Activated CD8-positive, alpha-beta memory T cell treated with anti-CD3 and anti-CD28 coated beads, Interleukin-2, amount 10 ng/mL, durations not matched to agents 7 days and 5 days (primary cell): ENCODE results near the gene SLC43A3. TPM values are rescaled to one million over a fixed set of nuclear protein-coding genes. Genes with fewer than 3 reads are reported as not detected.

Source experiments
- ATAC-seq: fragments of 150-1000 bp; cut with Tn5 transposase; one replicate; pipeline ENCODE4 v1.10.0; 2021; ENCODE audit warnings: moderate library complexity
- CTCF ChIA-PET: fragments of 350-600 bp; sonication (Branson Sonifier 250); formaldehyde crosslinking; loops from one replicate; lab custom pipeline; 2021; ENCODE audit warnings: antibody characterized with exemption; lab: Charles Lee
- DNase-seq: peaks from one replicate; pipeline ENCODE4 v3.0.0-alpha.2; 2020
- H3K27ac Mint-ChIP-seq: one replicate; pipeline ENCODE4 v1.8.0; 2021; ENCODE audit warnings: mild to moderate bottlenecking, mixed read lengths
- H3K27me3 Mint-ChIP-seq: one replicate; pipeline ENCODE4 v1.8.0; 2021; ENCODE audit warnings: mixed read lengths
- H3K36me3 Mint-ChIP-seq: one replicate; pipeline ENCODE4 v1.8.0; 2021; ENCODE audit warnings: mild to moderate bottlenecking, mixed read lengths
- H3K4me1 Mint-ChIP-seq: one replicate; pipeline ENCODE4 v1.8.0; 2021; ENCODE audit warnings: mixed read lengths
- H3K4me3 Mint-ChIP-seq: one replicate; pipeline ENCODE4 v1.8.0; 2021; ENCODE audit warnings: mild to moderate bottlenecking, moderate library complexity, mixed read lengths
- H3K9me3 Mint-ChIP-seq: one replicate; pipeline ENCODE4 v1.8.0; 2022; ENCODE audit warnings: low read depth, mixed read lengths
- total RNA-seq, 2 experiments: library from RNA; stranded (reverse); gene quantifications; one replicate each; pipeline ENCODE4 v1.2.3, GENCODE V29; 2021

The SLC43A3 gene
- total RNA-seq, 2 experiments from 2014 or later: 106 to 117 TPM

GRCh38 chr11:57432149-57432561 is 5.2 kb upstream of the SLC43A3 start:
- H3K9me3 Mint-ChIP-seq: no peaks in the 10 kb centered on the region
- no peak overlapping the region for H3K4me3 Mint-ChIP-seq
- no peaks in the 10 kb centered on the region for H3K36me3 Mint-ChIP-seq
- ATAC-seq (peak; percentile 15), DNase-seq (no peak)
- H3K27me3 Mint-ChIP-seq: peaks cover 12% of the 10 kb centered on the region
- peaks cover 20% of the 10 kb centered on the region for H3K4me1 Mint-ChIP-seq
- no peak overlapping the region for H3K27ac Mint-ChIP-seq
- CTCF ChIA-PET: interaction anchor here (1.4 to 2.2 kb wide), 4 partner anchors 26 to 208 kb away, joined by 3 to 12 read pairs (median 4); no protein-coding TSS in a partner anchor

GRCh38 chr11:57430952-57431351 is 4.0 kb upstream of the SLC43A3 start:
- H3K27ac Mint-ChIP-seq: no peak overlapping the region
- DNase-seq (no peak), ATAC-seq (no peak)
- CTCF ChIA-PET: interaction anchor here (0.9 to 2.0 kb wide), 5 partner anchors 10 to 85 kb away, joined by 3 to 8 read pairs (median 3); no protein-coding TSS in a partner anchor
- H3K4me3 Mint-ChIP-seq: no peak overlapping the region
- H3K9me3 Mint-ChIP-seq: no peaks in the 10 kb centered on the region
- H3K4me1 Mint-ChIP-seq: peaks cover 26% of the 10 kb centered on the region
- peaks cover 12% of the 10 kb centered on the region for H3K27me3 Mint-ChIP-seq
- peaks cover 5% of the 10 kb centered on the region for H3K36me3 Mint-ChIP-seq

- ATAC-seq: no peak
- H3K9me3 Mint-ChIP-seq: no peaks in the 10 kb centered on the region
- peaks cover 13% of the 10 kb centered on the region for H3K36me3 Mint-ChIP-seq
- no peak overlapping the region for H3K4me3 Mint-ChIP-seq
- H3K4me1 Mint-ChIP-seq: peaks cover 36% of the 10 kb centered on the region
- CTCF ChIA-PET: interaction anchor here (0.7 to 2.0 kb wide), 5 partner anchors 11 to 63 kb away, joined by 3 to 8 read pairs (median 3); no protein-coding TSS in a partner anchor
- H3K27ac Mint-ChIP-seq: no peak overlapping the region
- no peak for DNase-seq
- peaks cover 9% of the 10 kb centered on the region for H3K27me3 Mint-ChIP-seq
Observed at GRCh38 chr11:57429946-57430345, 3.0 kb upstream of the SLC43A3 start.

GRCh38 chr11:57428643-57429042 is 1.7 kb upstream of the SLC43A3 start:
- Mint-ChIP-seq H3K9me3 (no peaks in the 10 kb centered on the region), H3K4me1 (peaks cover 49% of the 10 kb centered on the region), H3K27ac (no peak overlapping the region), H3K27me3 (peaks cover 8% of the 10 kb centered on the region), H3K4me3 (no peak overlapping the region), H3K36me3 (peaks cover 24% of the 10 kb centered on the region)
- ATAC-seq (no peak), DNase-seq (no peak)
- CTCF ChIA-PET: interaction anchor here (0.9 to 1.4 kb wide), 3 partner anchors 64 to 99 kb away, joined by 3 to 4 read pairs (median 3); no protein-coding TSS in a partner anchor

- H3K27ac Mint-ChIP-seq: peak overlapping the region; percentile 85
- no peaks in the 10 kb centered on the region for H3K9me3 Mint-ChIP-seq
- no peak for DNase-seq
- no peak for ATAC-seq
- H3K4me1 Mint-ChIP-seq: peaks cover 53% of the 10 kb centered on the region
- CTCF ChIA-PET: interaction anchor here (0.9 to 2.5 kb wide), 7 partner anchors 13 to 140 kb away, joined by 3 to 20 read pairs (median 4); partner anchors contain the start of gene UBE2L6
- peaks cover 33% of the 10 kb centered on the region for H3K36me3 Mint-ChIP-seq
- peaks cover 8% of the 10 kb centered on the region for H3K27me3 Mint-ChIP-seq
- peak overlapping the region; percentile 85 for H3K4me3 Mint-ChIP-seq
Observed at GRCh38 chr11:57427727-57428082, 784 bp upstream of the SLC43A3 start.

- DNase-seq: no peak
- H3K27me3 Mint-ChIP-seq: peaks cover 8% of the 10 kb centered on the region
- ATAC-seq: no peak
- H3K27ac Mint-ChIP-seq: peak overlapping the region; percentile 85
- H3K36me3 Mint-ChIP-seq: peaks cover 44% of the 10 kb centered on the region
- H3K4me3 Mint-ChIP-seq: peak overlapping the region; percentile 85
- H3K9me3 Mint-ChIP-seq: no peaks in the 10 kb centered on the region
- CTCF ChIA-PET: interaction anchor here (1.0 to 2.5 kb wide), 5 partner anchors 14 to 101 kb away, joined by 3 to 20 read pairs (median 4); partner anchors contain the start of gene SLC43A1
- peaks cover 56% of the 10 kb centered on the region for H3K4me1 Mint-ChIP-seq
Observed at GRCh38 chr11:57426439-57426928, 437 bp downstream of the SLC43A3 start.

GRCh38 chr11:57425565-57426438 is 1.1 kb downstream of the SLC43A3 start:
- peaks cover 51% of the 10 kb centered on the region for H3K36me3 Mint-ChIP-seq
- CTCF ChIA-PET: interaction anchor here (1.0 to 4.7 kb wide), 7 partner anchors 32 to 102 kb away, joined by 3 to 28 read pairs (median 6); partner anchors contain the start of gene SLC43A1

GRCh38 chr11:57424792-57425564 is 1.9 kb downstream of the SLC43A3 start:
- DNase-seq (peak; percentile 97), ATAC-seq (peak; percentile 92)
- peak overlapping the region; percentile 85 for H3K27ac Mint-ChIP-seq
- no peaks in the 10 kb centered on the region for H3K9me3 Mint-ChIP-seq
- CTCF ChIA-PET: interaction anchor here (0.6 to 4.7 kb wide), 7 partner anchors 32 to 296 kb away, joined by 3 to 28 read pairs (median 4); no protein-coding TSS in a partner anchor
- peaks cover 58% of the 10 kb centered on the region for H3K36me3 Mint-ChIP-seq
- H3K27me3 Mint-ChIP-seq: peaks cover 8% of the 10 kb centered on the region
- H3K4me3 Mint-ChIP-seq: peak overlapping the region; percentile 85
- H3K4me1 Mint-ChIP-seq: peaks cover 62% of the 10 kb centered on the region

More at GRCh38 chr11:57425565-57426438, 1.1 kb downstream of the SLC43A3 start:
- Mint-ChIP-seq H3K4me1 (peaks cover 56% of the 10 kb centered on the region), H3K27me3 (peaks cover 8% of the 10 kb centered on the region), H3K9me3 (no peaks in the 10 kb centered on the region), H3K27ac (peak overlapping the region; percentile 85), H3K4me3 (peak overlapping the region; percentile 85)
- DNase-seq: peak; percentile 45
- no peak for ATAC-seq

- Mint-ChIP-seq H3K27me3 (peaks cover 8% of the 10 kb centered on the region), H3K4me1 (peaks cover 64% of the 10 kb centered on the region), H3K9me3 (no peaks in the 10 kb centered on the region), H3K4me3 (peak overlapping the region; percentile 85), H3K27ac (peak overlapping the region; percentile 85), H3K36me3 (peaks cover 61% of the 10 kb centered on the region)
- DNase-seq: no peak
- CTCF ChIA-PET: interaction anchor here (0.6 to 4.7 kb wide), 6 partner anchors 33 to 297 kb away, joined by 3 to 28 read pairs (median 5); no protein-coding TSS in a partner anchor
- ATAC-seq: no peak
Observed at GRCh38 chr11:57424137-57424791, 2.7 kb downstream of the SLC43A3 start.

GRCh38 chr11:57422669-57423068 is 4.3 kb downstream of the SLC43A3 start:
- CTCF ChIA-PET: interaction anchor here (4.7 kb wide), 1 partner anchor 35 kb away, joined by 28 read pairs; no protein-coding TSS in a partner anchor
- ATAC-seq: no peak
- DNase-seq: no peak
- H3K27me3 Mint-ChIP-seq: no peaks in the 10 kb centered on the region
- peaks cover 68% of the 10 kb centered on the region for H3K4me1 Mint-ChIP-seq
- H3K27ac Mint-ChIP-seq: peak overlapping the region; percentile 62
- no peaks in the 10 kb centered on the region for H3K9me3 Mint-ChIP-seq
- H3K36me3 Mint-ChIP-seq: peaks cover 71% of the 10 kb centered on the region
- H3K4me3 Mint-ChIP-seq: no peak overlapping the region

- Mint-ChIP-seq H3K27me3 (no peaks in the 10 kb centered on the region), H3K27ac (peak overlapping the region; percentile 59)
- no peak for ATAC-seq
Observed at GRCh38 chr11:57421805-57422204, 5.1 kb downstream of the SLC43A3 start.

GRCh38 chr11:57421066-57421465 is 5.9 kb downstream of the SLC43A3 start:
- no peak overlapping the region for H3K27ac Mint-ChIP-seq
- peaks cover 60% of the 10 kb centered on the region for H3K4me1 Mint-ChIP-seq
- no peak for ATAC-seq
- no peaks in the 10 kb centered on the region for H3K27me3 Mint-ChIP-seq
- peaks cover 79% of the 10 kb centered on the region for H3K36me3 Mint-ChIP-seq
- CTCF ChIA-PET: interaction anchor here (1.0 to 4.7 kb wide), 2 partner anchors 36 to 39 kb away, joined by 3 to 28 read pairs; partner anchors contain the start of gene RTN4RL2
- no peak overlapping the region for H3K4me3 Mint-ChIP-seq
- H3K9me3 Mint-ChIP-seq: no peaks in the 10 kb centered on the region
- DNase-seq: no peak

More at GRCh38 chr11:57421805-57422204, 5.1 kb downstream of the SLC43A3 start:
- DNase-seq: no peak
- Mint-ChIP-seq H3K36me3 (peaks cover 79% of the 10 kb centered on the region), H3K4me3 (no peak overlapping the region), H3K4me1 (peaks cover 64% of the 10 kb centered on the region), H3K9me3 (no peaks in the 10 kb centered on the region)
- CTCF ChIA-PET: interaction anchor here (4.7 kb wide), 1 partner anchor 36 kb away, joined by 28 read pairs; no protein-coding TSS in a partner anchor
